HFFc6 (cell line): Measurements from ENCODE around the gene CLSTN2. TPM values are rescaled to one million over a fixed set of nuclear protein-coding genes. Genes with fewer than 3 reads are reported as not detected.

Experiments used
- DNase-seq: peaks from one replicate; pipeline ENCODE4 v3.0.0-alpha.2; 2018
- H3K27ac Mint-ChIP-seq: 2 replicates; pipeline ENCODE4 v1.8.0; 2020; ENCODE audit warnings: mild to moderate bottlenecking, mixed read lengths
- H3K27me3 Mint-ChIP-seq: 2 replicates; pipeline ENCODE4 v1.8.0; 2021; ENCODE audit warnings: mild to moderate bottlenecking, moderate library complexity, mixed read lengths; ENCODE audit not compliant: insufficient read depth
- H3K36me3 Mint-ChIP-seq: 2 replicates; pipeline ENCODE4 v1.8.0; 2021; ENCODE audit warnings: low read depth, mixed read lengths
- H3K4me1 Mint-ChIP-seq: 2 replicates; pipeline ENCODE4 v1.8.0; 2020; ENCODE audit warnings: low read depth, mixed read lengths
- H3K4me3 Mint-ChIP-seq: 2 replicates; pipeline ENCODE4 v1.8.0; 2020; ENCODE audit warnings: mild to moderate bottlenecking, moderate library complexity, mixed read lengths
- H3K9me3 Mint-ChIP-seq: 2 replicates; pipeline ENCODE4 v1.8.0; 2020; ENCODE audit warnings: mild to moderate bottlenecking, mixed read lengths
- CTCF ChIP-seq: fragments of 200-600 bp; sonication (generic); IDR thresholded peaks from 2 replicates; pipeline ENCODE4 v1.5.0; 2021; ENCODE audit warnings: antibody characterized with exemption, mild to moderate bottlenecking
- total RNA-seq, 6 experiments: library from RNA; stranded (reverse); fragmentation: NEBNext Ultra II Directional; extraction: Animal tissue kit (Norgen Biotek cat#: 25700); gene quantifications; 2 replicates in 1 of 6; 3 replicates in 5 of 6; pipeline ENCODE4 v1.2.3, GENCODE V29; 2021

The CLSTN2 gene
- total RNA-seq, 6 experiments from 2014 or later = 0.05 TPM; not detected in 5

- Mint-ChIP-seq H3K36me3 (peaks cover 4% of the 10 kb centered on the region; the same call in 1 of the 2 replicates), H3K27ac (no peak overlapping the region), H3K9me3 (peaks cover 65% of the 10 kb centered on the region), H3K4me3 (no peak overlapping the region), H3K4me1 (no peaks in the 10 kb centered on the region), H3K27me3 (no peaks in the 10 kb centered on the region)
- no peak for TF ChIP-seq CTCF
- no peak for DNase-seq
These were observed 376.4 kb downstream of the CLSTN2 start for GRCh38 chr3:140311428-140311827.

- Mint-ChIP-seq H3K36me3 (peaks cover 4% of the 10 kb centered on the region; the same call in 1 of the 2 replicates), H3K27ac (no peak overlapping the region), H3K9me3 (peaks cover 62% of the 10 kb centered on the region), H3K4me1 (no peaks in the 10 kb centered on the region), H3K27me3 (peaks cover under 1% of the 10 kb centered on the region; the same call in 1 of the 2 replicates), H3K4me3 (no peak overlapping the region)
- DNase-seq = no peak
- no peak for TF ChIP-seq CTCF
These were observed 381.0 kb downstream of the CLSTN2 start for GRCh38 chr3:140315955-140316354.

GRCh38 chr3:140316466-140316865 is 381.5 kb downstream of the CLSTN2 start:
- no peaks in the 10 kb centered on the region for H3K4me1 Mint-ChIP-seq
- peaks cover 66% of the 10 kb centered on the region for H3K9me3 Mint-ChIP-seq
- H3K27me3 Mint-ChIP-seq = peaks cover 4% of the 10 kb centered on the region; the same call in 1 of the 2 replicates
- DNase-seq = no peak
- H3K36me3 Mint-ChIP-seq = peaks cover 4% of the 10 kb centered on the region; the same call in 1 of the 2 replicates
- no peak overlapping the region for H3K4me3 Mint-ChIP-seq
- H3K27ac Mint-ChIP-seq = no peak overlapping the region
- TF ChIP-seq CTCF = no peak

- Mint-ChIP-seq H3K27ac (no peak overlapping the region), H3K4me3 (no peak overlapping the region), H3K4me1 (no peaks in the 10 kb centered on the region), H3K36me3 (peaks cover 4% of the 10 kb centered on the region; the same call in 1 of the 2 replicates), H3K9me3 (peaks cover 62% of the 10 kb centered on the region), H3K27me3 (peaks cover 4% of the 10 kb centered on the region; the same call in 1 of the 2 replicates)
- no peak for DNase-seq
- no peak for TF ChIP-seq CTCF
These were observed 381.9 kb downstream of the CLSTN2 start for GRCh38 chr3:140316868-140317400.

DNA sequence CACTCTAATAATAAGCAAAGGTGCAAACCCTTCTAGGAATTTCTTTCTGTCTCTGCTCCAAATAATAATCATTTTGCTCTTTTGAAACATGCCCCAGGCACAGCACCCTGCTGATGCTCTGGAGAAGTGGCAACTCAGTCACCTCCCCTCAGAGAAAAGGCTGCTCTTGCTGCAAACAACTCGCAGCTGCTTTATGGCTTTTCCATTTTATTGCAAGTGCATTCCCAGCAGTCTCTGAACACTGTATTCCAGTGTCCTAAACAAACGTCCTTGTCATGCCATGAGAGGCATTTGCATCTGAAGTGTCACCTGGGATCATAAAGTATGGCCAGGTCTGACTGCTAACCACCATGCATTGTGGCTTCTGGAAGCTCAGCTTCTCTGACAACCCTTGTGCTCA is 384.8 kb downstream of the CLSTN2 start:
- peaks cover 4% of the 10 kb centered on the region; the same call in 1 of the 2 replicates for H3K36me3 Mint-ChIP-seq
- TF ChIP-seq CTCF = no peak
- DNase-seq = no peak
- peaks cover 4% of the 10 kb centered on the region; the same call in 1 of the 2 replicates for H3K27me3 Mint-ChIP-seq
- H3K4me3 Mint-ChIP-seq = no peak overlapping the region
- H3K27ac Mint-ChIP-seq = no peak overlapping the region
- H3K4me1 Mint-ChIP-seq = no peaks in the 10 kb centered on the region
- peaks cover 58% of the 10 kb centered on the region for H3K9me3 Mint-ChIP-seq
